AG04449 (cell line): ENCODE measurements around the gene RDH5.

Experiments
- CTCF ChIA-PET: fragments of 350-600 bp; formaldehyde crosslinking; extraction: SDS; loops from one replicate; lab custom pipeline; 2021; ENCODE audit warnings: antibody characterized with exemption; lab: Yijun Ruan, JAX
- POLR2A ChIA-PET: fragments of 400-600, 350-600 bp; formaldehyde crosslinking; extraction: SDS; loops from one replicate; lab custom pipeline; 2020; ENCODE audit warnings: antibody characterized with exemption, inconsistent platforms; lab: Yijun Ruan, JAX
- DNase-seq: peaks from one replicate; pipeline ENCODE4 v3.0.0-alpha.2; 2010; ENCODE audit warnings: low read depth, low spot score
- H3K4me3 ChIP-seq: 2 replicates; pipeline ENCODE4 v1.5.1; 2011; ENCODE audit warnings: low read depth, mild to moderate bottlenecking, control low read depth, low read length
- CTCF ChIP-seq: IDR thresholded peaks from one replicate; pipeline ENCODE4 v1.5.1; 2011; ENCODE audit warnings: mild to moderate bottlenecking, moderate library complexity, low read length, control low read depth, inconsistent platforms; ENCODE audit not compliant: insufficient read depth; ENCODE audit errors: missing control alignments

Gene RDH5

DNA sequence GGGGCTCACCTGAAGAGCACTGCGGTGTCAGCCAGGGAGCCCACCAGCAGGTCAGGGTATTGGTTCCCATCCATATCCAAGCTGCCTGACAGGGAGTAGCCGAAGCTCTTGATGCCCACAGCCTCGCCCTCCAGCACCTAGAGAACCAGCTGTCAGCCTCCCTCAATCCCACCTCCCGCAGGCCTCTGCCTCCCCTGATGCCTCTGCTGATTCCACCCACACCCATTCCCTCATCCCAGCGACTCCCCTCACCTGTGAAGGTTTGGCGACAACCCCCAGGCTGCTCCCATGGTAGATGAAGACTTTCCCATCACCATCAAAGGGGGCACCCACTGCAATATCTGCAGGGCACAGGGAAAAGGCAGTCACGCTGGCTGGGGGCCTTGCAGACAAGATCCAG lies 22.5 kb upstream of the RDH5 start:
- POLR2A ChIA-PET = no interaction called here
- CTCF ChIA-PET = interaction anchor here (1.1 kb wide), 1 partner anchor 16 kb away, joined by 3 read pairs; a partner anchor contains a TSS
- no peak overlapping the region for H3K4me3 ChIP-seq
- no peak for DNase-seq
- no peak for TF ChIP-seq CTCF

- no peak overlapping the region for H3K4me3 ChIP-seq
- no peak for TF ChIP-seq CTCF
- ChIA-PET POLR2A (no interaction called here), CTCF (interaction anchor here (1.1 to 1.6 kb wide), 2 partner anchors 17 to 510 kb away, joined by 3 read pairs; a partner anchor contains a TSS)
- DNase-seq = no peak
Measured at GRCh38 chr12:55698241-55698955, 21.8 kb upstream of the RDH5 start.

DNA sequence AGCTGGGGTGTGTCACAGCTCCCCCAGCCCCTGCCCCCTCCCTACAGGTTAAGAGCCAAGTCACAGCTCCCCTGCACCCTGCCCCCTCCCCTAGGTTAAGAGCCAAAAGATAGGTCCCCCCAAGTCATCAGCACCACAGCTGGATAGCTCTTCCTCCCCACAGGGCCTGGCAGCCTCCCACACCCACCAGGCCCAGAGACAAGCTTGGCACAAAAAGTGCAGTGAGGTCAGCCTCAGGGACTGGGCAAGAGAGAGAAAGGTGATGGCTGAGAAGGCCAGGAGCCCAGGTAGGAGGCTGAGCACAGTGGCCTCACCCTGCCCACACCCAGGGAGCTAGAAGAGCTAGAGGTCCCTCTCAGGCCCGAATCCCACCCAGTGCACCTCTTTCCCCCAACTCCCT lies 21.2 kb upstream of the RDH5 start:
- ChIA-PET CTCF (interaction anchor here (1.6 kb wide), 1 partner anchor 510 kb away, joined by 3 read pairs; no protein-coding TSS in a partner anchor), POLR2A (no interaction called here)
- TF ChIP-seq CTCF = no peak
- H3K4me3 ChIP-seq = no peak overlapping the region
- no peak for DNase-seq

GRCh38 chr12:55699471-55700055 lies 20.6 kb upstream of the RDH5 start:
- DNase-seq = no peak
- no peak for TF ChIP-seq CTCF
- no peak overlapping the region for H3K4me3 ChIP-seq
- POLR2A ChIA-PET = no interaction called here
- CTCF ChIA-PET = interaction anchor here (1.6 kb wide), 1 partner anchor 511 kb away, joined by 3 read pairs; no protein-coding TSS in a partner anchor

GRCh38 chr12:55700255-55701018 lies 19.8 kb upstream of the RDH5 start:
- POLR2A ChIA-PET = no interaction called here
- H3K4me3 ChIP-seq = no peak overlapping the region
- DNase-seq = no peak

More at GRCh38 chr12:55700255-55701018, 19.8 kb upstream of the RDH5 start:
- CTCF ChIA-PET = interaction anchor here (1.6 kb wide), 1 partner anchor 512 kb away, joined by 3 read pairs; no protein-coding TSS in a partner anchor
- TF ChIP-seq CTCF = no peak
